Hepatocyte (in vitro differentiated cells): Measurements from ENCODE around the gene PRPF19. TPM values are rescaled to one million over a fixed set of nuclear protein-coding genes. Genes with fewer than 3 reads are reported as not detected.

Experiments used
- DNase-seq: peaks from one replicate; pipeline ENCODE4 v3.0.0-alpha.2; 2016; ENCODE audit warnings: low spot score
- H2AFZ ChIP-seq: fragments of 200-600 bp; sonication (generic); 2 replicates; pipeline ENCODE4 v1.6.0; 2016; ENCODE audit warnings: antibody characterized with exemption, mild to moderate bottlenecking
- H3K27ac ChIP-seq: fragments of 200-600 bp; sonication (generic); 2 replicates; pipeline ENCODE4 v1.5.1; 2016; ENCODE audit warnings: mild to moderate bottlenecking
- H3K27me3 ChIP-seq: fragments of 200-600 bp; sonication (generic); 2 replicates; pipeline ENCODE4 v1.6.1; 2016
- H3K36me3 ChIP-seq: fragments of 200-600 bp; sonication (generic); replicated peaks from 2 replicates; pipeline ENCODE4 v1.5.1; 2016; ENCODE audit warnings: low read depth; ENCODE audit not compliant: insufficient read depth
- H3K4me1 ChIP-seq: fragments of 200-600 bp; sonication (generic); 2 replicates; pipeline ENCODE4 v1.5.1; 2016; ENCODE audit warnings: mild to moderate bottlenecking, moderate library complexity; ENCODE audit not compliant: insufficient read depth
- H3K4me2 ChIP-seq: fragments of 200-600 bp; sonication (generic); 2 replicates; pipeline ENCODE4 v1.6.0; 2016
- H3K4me3 ChIP-seq: fragments of 200-600 bp; sonication (generic); 2 replicates; pipeline ENCODE4 v1.5.1; 2016; ENCODE audit warnings: mild to moderate bottlenecking
- H3K79me2 ChIP-seq: fragments of 200-600 bp; sonication (generic); 2 replicates; pipeline ENCODE4 v1.6.0; 2017; ENCODE audit warnings: mild to moderate bottlenecking
- H3K9me2 ChIP-seq: fragments of 200-600 bp; sonication (generic); replicated peaks from 2 replicates; pipeline ENCODE4 v1.6.0; 2017; ENCODE audit warnings: mild to moderate bottlenecking; ENCODE audit not compliant: insufficient read depth
- H3K9me3 ChIP-seq: fragments of 200-600 bp; sonication (generic); 2 replicates; pipeline ENCODE4 v1.5.1; 2016; ENCODE audit warnings: low read depth, mild to moderate bottlenecking
- H4K20me1 ChIP-seq: fragments of 200-600 bp; sonication (generic); 2 replicates; pipeline ENCODE4 v1.6.0; 2016; ENCODE audit warnings: mild to moderate bottlenecking; ENCODE audit not compliant: insufficient read depth, poor library complexity, severe bottlenecking
- CTCF ChIP-seq: fragments of 200-600 bp; sonication (generic); IDR thresholded peaks from 2 replicates; pipeline ENCODE4 v1.5.1; 2016; ENCODE audit warnings: antibody characterized with exemption, mild to moderate bottlenecking; ENCODE audit not compliant: poor library complexity
- EZH2 ChIP-seq: fragments of 200-600 bp; sonication (generic); IDR thresholded peaks from 2 replicates; pipeline ENCODE4 v1.6.1; 2016; ENCODE audit warnings: antibody characterized with exemption, mild to moderate bottlenecking, borderline replicate concordance
- EZH2phosphoT487 ChIP-seq: fragments of 200-600 bp; sonication (generic); IDR thresholded peaks from one replicate; pipeline ENCODE4 v1.6.1; 2018; ENCODE audit warnings: antibody characterized with exemption, mild to moderate bottlenecking, low read depth, moderate library complexity; ENCODE audit not compliant: unreplicated experiment, severe bottlenecking
- WGBS: methylation state at CpG from one replicate; pipeline ENCODE4 v1.1.6; 2016; ENCODE audit warnings: low lambda C conversion rate; ENCODE audit errors: missing lambda C conversion rate; 5-methylcytosine and 5-hydroxymethylcytosine counted together
- polyA plus RNA-seq: library from polyadenylated mRNA; unstranded; fragments of >200 nt; fragmentation: Nextera tagmentation; extraction: Ambion mirVana; gene quantifications from 2 replicates; pipeline ENCODE4 v1.2.1, GENCODE V29; 2016
- total RNA-seq: library from RNA; depleted of rRNA; stranded (reverse); fragments of >200 nt; gene quantifications from 2 replicates; pipeline ENCODE4 v1.2.3, GENCODE V29; 2014

The PRPF19 gene
- total and polyA plus RNA-seq, 2 experiments from 2014 or later, result 19.3 to 53.8 TPM

GRCh38 chr11:60932605-60933356 is 26.4 kb upstream of the PRPF19 start:
- Histone ChIP-seq H3K79me2 (no peaks in the 10 kb centered on the region), H4K20me1 (no peaks in the 10 kb centered on the region), H3K9me2 (no peaks in the 10 kb centered on the region), H2AFZ (no peak overlapping the region), H3K4me3 (no peak overlapping the region), H3K9me3 (no peaks in the 10 kb centered on the region), H3K4me2 (no peak overlapping the region), H3K4me1 (no peaks in the 10 kb centered on the region), H3K36me3 (no peaks in the 10 kb centered on the region), H3K27ac (no peak overlapping the region), H3K27me3 (no peaks in the 10 kb centered on the region)
- WGBS, result 77% methylated on average over 5 of the region's 5 CpGs
- no peak for TF ChIP-seq CTCF
- TF ChIP-seq EZH2, result no peak
- TF ChIP-seq EZH2phosphoT487, result no peak
- no peak for DNase-seq

GRCh38 chr11:60931917-60932316 is 25.5 kb upstream of the PRPF19 start:
- Histone ChIP-seq H3K4me3 (no peak overlapping the region), H3K27me3 (no peaks in the 10 kb centered on the region), H3K4me1 (no peaks in the 10 kb centered on the region), H4K20me1 (no peaks in the 10 kb centered on the region), H3K79me2 (no peaks in the 10 kb centered on the region), H3K9me2 (no peaks in the 10 kb centered on the region), H3K27ac (no peak overlapping the region), H3K36me3 (no peaks in the 10 kb centered on the region), H3K9me3 (no peaks in the 10 kb centered on the region), H2AFZ (no peak overlapping the region), H3K4me2 (no peak overlapping the region)
- WGBS, result 90% methylated on average over 9 of the region's 9 CpGs
- TF ChIP-seq CTCF, result no peak
- no peak for TF ChIP-seq EZH2phosphoT487
- no peak for TF ChIP-seq EZH2
- DNase-seq, result no peak

- H3K79me2 ChIP-seq, result peaks cover 1% of the 10 kb centered on the region
These were observed 24.0 kb upstream of the PRPF19 start for GRCh38 chr11:60930394-60930793.

More at GRCh38 chr11:60930394-60930793, 24.0 kb upstream of the PRPF19 start:
- Histone ChIP-seq H2AFZ (no peak overlapping the region), H3K9me3 (no peaks in the 10 kb centered on the region), H3K4me1 (no peaks in the 10 kb centered on the region), H3K4me3 (no peak overlapping the region), H3K36me3 (no peaks in the 10 kb centered on the region), H3K4me2 (no peak overlapping the region), H3K27me3 (no peaks in the 10 kb centered on the region), H3K27ac (no peak overlapping the region), H4K20me1 (no peaks in the 10 kb centered on the region), H3K9me2 (no peaks in the 10 kb centered on the region)
- TF ChIP-seq EZH2 (no peak), CTCF (no peak), EZH2phosphoT487 (no peak)
- 98% methylated on average over 4 of the region's 4 CpGs for WGBS
- DNase-seq, result no peak
